ENCODE measurements around the gene FANCG.

FANCG gene

DNA sequence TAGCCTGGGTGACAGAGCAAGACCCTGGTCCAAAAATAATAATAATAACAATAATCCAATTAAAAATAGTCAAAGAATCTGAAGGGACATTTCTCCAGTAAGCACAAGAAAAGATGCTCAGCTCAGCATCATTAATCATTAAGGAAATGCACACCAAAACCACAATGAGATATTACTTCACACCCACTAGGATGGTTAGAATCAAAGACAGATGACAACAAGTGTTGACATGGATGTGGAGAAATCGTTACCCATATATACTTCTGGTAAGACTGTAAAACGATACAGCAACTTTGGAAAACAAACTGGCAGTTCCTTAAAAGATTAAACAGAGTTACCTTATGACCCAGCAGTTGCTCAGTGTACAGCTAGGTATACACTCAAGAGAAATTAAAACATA lies 5.3 kb upstream of the FANCG start:
- TF ChIP-seq, protein P1, sequence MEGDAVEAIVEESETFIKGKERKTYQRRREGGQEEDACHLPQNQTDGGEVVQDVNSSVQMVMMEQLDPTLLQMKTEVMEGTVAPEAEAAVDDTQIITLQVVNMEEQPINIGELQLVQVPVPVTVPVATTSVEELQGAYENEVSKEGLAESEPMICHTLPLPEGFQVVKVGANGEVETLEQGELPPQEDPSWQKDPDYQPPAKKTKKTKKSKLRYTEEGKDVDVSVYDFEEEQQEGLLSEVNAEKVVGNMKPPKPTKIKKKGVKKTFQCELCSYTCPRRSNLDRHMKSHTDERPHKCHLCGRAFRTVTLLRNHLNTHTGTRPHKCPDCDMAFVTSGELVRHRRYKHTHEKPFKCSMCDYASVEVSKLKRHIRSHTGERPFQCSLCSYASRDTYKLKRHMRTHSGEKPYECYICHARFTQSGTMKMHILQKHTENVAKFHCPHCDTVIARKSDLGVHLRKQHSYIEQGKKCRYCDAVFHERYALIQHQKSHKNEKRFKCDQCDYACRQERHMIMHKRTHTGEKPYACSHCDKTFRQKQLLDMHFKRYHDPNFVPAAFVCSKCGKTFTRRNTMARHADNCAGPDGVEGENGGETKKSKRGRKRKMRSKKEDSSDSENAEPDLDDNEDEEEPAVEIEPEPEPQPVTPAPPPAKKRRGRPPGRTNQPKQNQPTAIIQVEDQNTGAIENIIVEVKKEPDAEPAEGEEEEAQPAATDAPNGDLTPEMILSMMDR (conservative IDR thresholded peaks at IDR 0.05; ENCODE audit: low read length): no peak
- peak; percentile 35 for DNase-seq (ENCODE audit: low read depth)

DNA sequence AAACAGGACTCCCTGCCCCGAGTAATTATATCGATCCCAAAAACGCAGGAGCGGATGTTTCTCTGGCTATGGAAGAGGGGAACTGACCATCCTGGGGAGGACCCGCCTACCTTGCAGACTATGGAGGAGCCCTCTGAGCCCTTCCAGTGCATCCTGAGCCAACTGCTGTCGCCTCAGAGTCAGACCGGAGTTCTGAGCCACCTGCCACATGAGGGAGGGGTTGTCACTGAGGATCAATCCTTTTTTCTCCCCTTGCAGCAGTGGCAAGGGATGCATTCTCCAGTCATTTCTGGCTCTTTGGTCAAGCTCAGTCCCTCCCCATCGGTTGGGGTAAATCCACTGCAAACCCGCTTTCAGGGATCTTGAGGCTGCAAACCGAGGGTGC lies 709 bp downstream of the FANCG start:
- DNase-seq (ENCODE audit: low read depth): no peak
- TF ChIP-seq, protein P1 (conservative IDR thresholded peaks at IDR 0.05; ENCODE audit: low read length): no peak
- H3K4me3 ChIP-seq (ENCODE audit: low read length): peak overlapping the region; percentile 82

More for the DNA sequence above, 5.3 kb upstream of the FANCG start:
- no peak overlapping the region for H3K4me3 ChIP-seq (ENCODE audit: low read length)

DNA sequence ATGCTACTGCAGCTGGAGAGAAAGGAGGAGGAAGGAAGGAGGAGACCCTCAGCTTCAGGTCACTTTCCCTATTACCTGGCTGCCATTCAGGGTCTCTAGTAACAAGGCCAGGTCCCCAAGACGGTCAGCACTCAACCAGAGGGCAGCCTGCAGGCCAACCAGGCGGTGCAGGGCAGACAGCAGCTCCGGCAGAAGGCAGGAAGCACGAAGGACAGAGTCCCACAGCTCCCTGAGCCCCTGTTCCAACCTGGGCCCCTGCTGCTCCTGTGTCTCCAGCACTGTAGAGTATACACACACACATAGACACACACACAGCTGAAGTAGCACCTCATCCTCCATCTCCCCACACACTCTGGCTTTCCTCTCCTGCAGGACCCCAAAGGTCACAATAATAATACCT lies 1.7 kb downstream of the FANCG start:
- no peak for DNase-seq (ENCODE audit: low read depth)
- peak overlapping the region; percentile 8 for H3K4me3 ChIP-seq (ENCODE audit: low read length)
- TF ChIP-seq, protein P1 (conservative IDR thresholded peaks at IDR 0.05; ENCODE audit: low read length): no peak

DNA sequence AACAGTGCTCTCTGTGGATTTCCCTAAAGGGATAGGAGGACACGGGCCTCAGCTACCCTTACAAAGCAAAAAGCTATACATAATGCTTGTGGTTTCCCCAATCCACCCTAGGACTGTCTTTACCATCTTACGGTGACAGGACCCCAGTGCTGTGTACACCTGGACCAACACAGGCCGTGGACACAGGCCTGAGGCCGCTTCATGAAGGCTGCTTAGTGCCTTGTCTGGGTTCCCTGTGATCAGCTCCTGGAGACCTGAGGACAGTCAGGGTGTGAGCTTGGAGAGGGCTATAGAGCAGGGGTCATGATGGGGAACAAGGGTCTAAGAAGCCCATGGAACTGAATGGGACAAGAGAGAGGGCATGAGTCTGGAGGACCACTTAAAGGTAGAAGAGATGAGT lies 2.9 kb downstream of the FANCG start:
- TF ChIP-seq, protein P1 (conservative IDR thresholded peaks at IDR 0.05; ENCODE audit: low read length): no peak
- no peak overlapping the region for H3K4me3 ChIP-seq (ENCODE audit: low read length)
- no peak for DNase-seq (ENCODE audit: low read depth)

DNA sequence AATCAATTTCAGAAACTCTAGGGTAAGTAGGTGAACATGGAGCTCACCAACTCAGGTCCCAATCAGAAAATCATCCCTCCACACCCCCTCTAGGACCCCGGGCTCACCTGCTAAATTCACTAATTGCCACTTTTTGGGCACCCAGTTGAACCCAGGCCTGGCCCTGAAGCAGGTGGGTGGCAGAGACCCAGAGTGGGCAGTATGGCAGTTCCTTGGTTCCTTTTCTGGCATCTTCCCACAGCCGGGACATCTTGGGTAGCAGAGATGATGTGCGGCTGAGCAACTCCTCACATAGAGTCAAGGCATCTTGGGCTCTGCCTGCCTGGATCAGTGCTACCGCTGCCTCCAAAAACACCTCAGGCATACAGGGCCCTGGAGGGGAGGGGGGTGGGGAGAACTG lies 4.4 kb downstream of the FANCG start:
- no peak overlapping the region for H3K4me3 ChIP-seq (ENCODE audit: low read length)
- no peak for DNase-seq (ENCODE audit: low read depth)
- TF ChIP-seq, protein P1 (conservative IDR thresholded peaks at IDR 0.05; ENCODE audit: low read length): no peak

DNA sequence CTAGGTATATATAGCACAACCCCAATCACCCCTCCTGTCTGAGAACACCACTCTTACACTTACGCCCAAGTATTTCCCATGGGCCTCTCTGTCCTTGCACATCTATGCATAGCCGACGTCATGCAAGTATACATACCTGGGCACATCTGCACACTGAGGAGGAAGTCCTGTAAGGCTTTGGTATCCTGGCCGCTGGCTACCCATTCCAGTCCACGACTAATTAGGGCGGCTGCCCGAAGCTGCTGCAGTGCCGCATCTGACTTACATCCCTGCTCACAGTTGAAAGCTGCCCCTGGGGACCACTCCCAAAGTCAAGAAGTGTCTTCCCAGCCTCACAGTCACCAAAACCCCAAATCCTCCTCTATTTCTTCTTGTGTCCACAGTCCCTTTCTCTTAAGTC lies 5.0 kb downstream of the FANCG start:
- no peak for DNase-seq (ENCODE audit: low read depth)
- TF ChIP-seq, protein P1 (conservative IDR thresholded peaks at IDR 0.05; ENCODE audit: low read length): no peak
- H3K4me3 ChIP-seq (ENCODE audit: low read length): no peak overlapping the region

DNA sequence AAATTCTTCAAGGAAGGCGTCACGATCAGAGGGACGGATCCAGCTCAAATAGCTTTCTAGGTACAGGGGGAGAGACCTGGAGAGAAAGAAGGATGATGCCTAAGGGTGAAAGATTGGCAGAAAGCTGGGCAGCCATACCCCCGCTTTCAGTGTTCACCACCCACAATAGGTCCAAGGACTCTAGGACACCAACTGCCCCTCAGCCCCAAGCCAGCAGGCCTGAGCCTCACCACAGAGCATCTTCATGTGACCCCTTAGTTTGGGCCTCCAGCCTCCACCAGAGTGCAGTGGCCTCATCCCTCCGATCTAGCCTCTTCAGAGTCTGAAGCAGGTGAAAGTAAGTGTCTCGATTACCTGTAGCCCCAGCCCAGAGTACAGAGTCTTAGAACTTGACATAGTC lies 5.6 kb downstream of the FANCG start:
- TF ChIP-seq, protein P1 (conservative IDR thresholded peaks at IDR 0.05; ENCODE audit: low read length): no peak
- H3K4me3 ChIP-seq (ENCODE audit: low read length): no peak overlapping the region
- DNase-seq (ENCODE audit: low read depth): no peak
